Mucosa of stomach (tissue), 1 donor: ENCODE results near the gene CTCF.

ENCODE experiments used
- H3K27me3 ChIP-seq: one replicate; pipeline ENCODE4 v1.7.0; 2013; ENCODE audit warnings: mild to moderate bottlenecking, low read length; ENCODE audit not compliant: control insufficient read depth, insufficient read depth
- H3K36me3 ChIP-seq: one replicate; pipeline ENCODE4 v1.7.0; 2013; ENCODE audit warnings: low read length; ENCODE audit not compliant: control insufficient read depth, insufficient read depth
- H3K4me1 ChIP-seq: one replicate; pipeline ENCODE4 v1.7.0; 2013; ENCODE audit warnings: mild to moderate bottlenecking, low read length; ENCODE audit not compliant: control insufficient read depth, insufficient read depth
- H3K4me3 ChIP-seq: one replicate; pipeline ENCODE4 v1.7.0; 2013; ENCODE audit warnings: low read length
- H3K9ac ChIP-seq: one replicate; pipeline ENCODE4 v1.7.0; 2013; ENCODE audit warnings: mild to moderate bottlenecking, low read length, moderate library complexity
- H3K9me3 ChIP-seq: one replicate; pipeline ENCODE4 v1.7.0; 2013; ENCODE audit warnings: mild to moderate bottlenecking, low read length, moderate library complexity; ENCODE audit not compliant: control insufficient read depth
- donor health status: Pancreatic carcinoma.

CTCF gene

GRCh38 chr16:67636713-67637112 is 74.4 kb downstream of the CTCF start:
- H3K27me3 ChIP-seq, result no peaks in the 10 kb centered on the region
- no peak overlapping the region for H3K9ac ChIP-seq
- H3K9me3 ChIP-seq, result no peaks in the 10 kb centered on the region
- no peak overlapping the region for H3K4me3 ChIP-seq
- H3K36me3 ChIP-seq, result peaks cover 9% of the 10 kb centered on the region
- H3K4me1 ChIP-seq, result peaks cover 3% of the 10 kb centered on the region

DNA sequence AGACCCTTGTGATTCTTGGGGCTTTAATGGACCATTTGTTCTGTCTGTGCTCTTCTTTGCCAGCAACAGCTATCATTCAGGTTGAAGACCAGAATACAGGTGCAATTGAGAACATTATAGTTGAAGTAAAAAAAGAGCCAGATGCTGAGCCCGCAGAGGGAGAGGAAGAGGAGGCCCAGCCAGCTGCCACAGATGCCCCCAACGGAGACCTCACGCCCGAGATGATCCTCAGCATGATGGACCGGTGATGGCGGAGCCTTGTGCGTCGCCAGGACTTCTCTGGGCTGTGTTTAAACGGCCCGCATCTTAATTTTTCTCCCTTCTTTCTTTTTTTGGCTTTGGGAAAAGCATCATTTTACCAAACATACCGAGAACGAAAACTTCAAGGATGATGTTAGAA is 75.3 kb downstream of the CTCF start:
- Histone ChIP-seq H3K4me1 (peaks cover 12% of the 10 kb centered on the region), H3K27me3 (no peaks in the 10 kb centered on the region), H3K4me3 (no peak overlapping the region), H3K36me3 (peaks cover 9% of the 10 kb centered on the region), H3K9me3 (no peaks in the 10 kb centered on the region), H3K9ac (no peak overlapping the region)

- H3K4me1 ChIP-seq, result peaks cover 28% of the 10 kb centered on the region
- H3K27me3 ChIP-seq, result peaks cover 32% of the 10 kb centered on the region
- no peaks in the 10 kb centered on the region for H3K9me3 ChIP-seq
- no peak overlapping the region for H3K9ac ChIP-seq
- H3K36me3 ChIP-seq, result peaks cover 4% of the 10 kb centered on the region
- H3K4me3 ChIP-seq, result no peak overlapping the region
Observed at GRCh38 chr16:67641779-67642708, 79.7 kb downstream of the CTCF start.

GRCh38 chr16:67644038-67644437 is 81.7 kb downstream of the CTCF start:
- no peaks in the 10 kb centered on the region for H3K9me3 ChIP-seq
- no peak overlapping the region for H3K9ac ChIP-seq
- peaks cover 32% of the 10 kb centered on the region for H3K4me1 ChIP-seq
- peaks cover 50% of the 10 kb centered on the region for H3K27me3 ChIP-seq
- H3K4me3 ChIP-seq, result no peak overlapping the region
- no peaks in the 10 kb centered on the region for H3K36me3 ChIP-seq

- Histone ChIP-seq H3K9me3 (no peaks in the 10 kb centered on the region), H3K4me1 (peaks cover 41% of the 10 kb centered on the region), H3K9ac (no peak overlapping the region), H3K27me3 (peaks cover 65% of the 10 kb centered on the region), H3K4me3 (no peak overlapping the region), H3K36me3 (no peaks in the 10 kb centered on the region)
Observed at GRCh38 chr16:67645397-67646121, 83.2 kb downstream of the CTCF start.

DNA sequence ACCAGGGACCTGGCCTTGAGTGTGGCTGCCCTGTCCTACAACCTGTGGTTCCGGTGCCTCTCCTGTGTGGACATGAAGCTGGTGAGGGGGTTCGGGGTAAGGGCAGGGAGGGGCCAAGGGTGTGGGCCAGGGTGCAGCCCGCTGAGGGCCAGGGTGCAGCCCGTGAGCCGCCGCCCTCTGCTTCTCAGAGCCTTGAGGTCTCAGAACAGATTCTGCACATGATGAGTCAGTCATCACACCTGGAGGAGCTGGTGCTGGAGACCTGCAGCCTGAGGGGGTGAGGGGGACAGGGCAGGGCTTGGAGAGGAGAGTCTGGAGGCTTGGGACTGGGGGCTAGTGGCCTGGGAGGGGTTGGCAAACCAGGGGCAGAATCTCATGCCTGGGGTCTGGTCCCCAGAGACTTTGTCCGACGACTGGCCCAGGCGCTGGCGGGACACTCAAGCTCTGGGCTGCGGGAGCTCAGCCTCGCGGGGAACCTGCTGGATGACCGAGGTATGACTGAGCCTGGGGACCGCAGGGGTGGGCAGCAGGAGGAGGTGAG is 84.9 kb downstream of the CTCF start:
- H3K36me3 ChIP-seq, result no peaks in the 10 kb centered on the region
- no peak overlapping the region for H3K4me3 ChIP-seq
- no peaks in the 10 kb centered on the region for H3K9me3 ChIP-seq
- peaks cover 34% of the 10 kb centered on the region for H3K4me1 ChIP-seq
- H3K27me3 ChIP-seq, result peaks cover 82% of the 10 kb centered on the region
- no peak overlapping the region for H3K9ac ChIP-seq

DNA sequence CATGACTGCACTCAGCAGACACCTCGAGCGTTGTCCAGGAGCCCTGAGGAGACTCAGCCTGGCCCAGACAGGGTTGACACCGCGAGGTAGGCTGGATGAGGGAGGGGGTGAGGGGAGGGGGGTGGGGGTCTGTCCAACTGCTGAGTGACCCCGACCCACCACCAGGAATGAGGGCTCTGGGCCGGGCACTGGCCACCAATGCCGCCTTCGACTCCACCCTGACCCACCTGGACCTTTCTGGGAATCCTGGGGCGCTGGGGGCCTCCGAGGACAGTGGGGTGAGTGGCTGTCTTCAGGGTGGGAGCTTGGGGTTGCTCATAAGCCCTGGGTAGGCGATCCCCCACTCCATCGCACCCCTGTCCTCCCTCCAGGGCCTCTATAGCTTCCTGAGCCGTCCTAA is 85.4 kb downstream of the CTCF start:
- Histone ChIP-seq H3K9ac (no peak overlapping the region), H3K27me3 (peaks cover 85% of the 10 kb centered on the region), H3K4me1 (peaks cover 29% of the 10 kb centered on the region), H3K9me3 (no peaks in the 10 kb centered on the region), H3K36me3 (no peaks in the 10 kb centered on the region), H3K4me3 (no peak overlapping the region)

- Histone ChIP-seq H3K27me3 (peaks cover 86% of the 10 kb centered on the region), H3K9me3 (no peaks in the 10 kb centered on the region), H3K4me1 (peaks cover 28% of the 10 kb centered on the region), H3K9ac (no peak overlapping the region), H3K4me3 (no peak overlapping the region), H3K36me3 (no peaks in the 10 kb centered on the region)
Observed at GRCh38 chr16:67648088-67648763, 85.9 kb downstream of the CTCF start.

DNA sequence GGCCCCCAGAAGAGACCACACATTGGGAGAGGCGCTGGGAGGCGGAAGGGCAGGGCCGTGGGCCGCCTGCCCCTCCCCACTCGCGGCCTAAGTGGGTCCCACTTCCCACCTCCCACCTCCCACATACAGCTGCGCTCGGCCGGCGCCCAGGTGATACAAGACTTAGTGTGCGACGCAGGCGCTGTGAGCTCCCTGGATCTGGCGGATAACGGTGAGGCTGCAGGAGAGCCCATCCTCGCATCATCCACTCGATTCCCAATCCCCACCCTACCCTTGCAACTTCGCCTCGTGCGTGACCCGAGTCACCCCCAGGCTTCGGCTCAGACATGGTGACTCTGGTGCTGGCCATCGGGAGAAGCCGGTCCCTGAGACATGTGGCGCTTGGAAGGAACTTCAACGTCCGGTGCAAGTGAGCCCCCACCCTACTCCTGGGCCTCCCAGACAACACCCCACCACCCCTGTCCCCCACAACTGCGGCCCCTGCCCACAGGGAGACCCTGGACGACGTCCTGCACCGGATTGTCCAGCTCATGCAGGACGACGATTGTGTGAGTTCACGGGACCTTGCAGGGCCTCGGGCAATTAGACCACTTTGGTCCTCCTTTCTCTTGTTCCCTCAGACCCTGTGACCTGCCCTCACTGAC is 86.6 kb downstream of the CTCF start:
- Histone ChIP-seq H3K36me3 (no peaks in the 10 kb centered on the region), H3K4me3 (no peak overlapping the region), H3K9ac (no peak overlapping the region), H3K27me3 (peaks cover 93% of the 10 kb centered on the region), H3K9me3 (no peaks in the 10 kb centered on the region), H3K4me1 (peaks cover 31% of the 10 kb centered on the region)

GRCh38 chr16:67649494-67649931 is 87.2 kb downstream of the CTCF start:
- no peak overlapping the region for H3K9ac ChIP-seq
- no peak overlapping the region for H3K4me3 ChIP-seq
- H3K4me1 ChIP-seq, result peaks cover 27% of the 10 kb centered on the region
- H3K9me3 ChIP-seq, result no peaks in the 10 kb centered on the region
- H3K27me3 ChIP-seq, result peaks cover 93% of the 10 kb centered on the region
- no peaks in the 10 kb centered on the region for H3K36me3 ChIP-seq

DNA sequence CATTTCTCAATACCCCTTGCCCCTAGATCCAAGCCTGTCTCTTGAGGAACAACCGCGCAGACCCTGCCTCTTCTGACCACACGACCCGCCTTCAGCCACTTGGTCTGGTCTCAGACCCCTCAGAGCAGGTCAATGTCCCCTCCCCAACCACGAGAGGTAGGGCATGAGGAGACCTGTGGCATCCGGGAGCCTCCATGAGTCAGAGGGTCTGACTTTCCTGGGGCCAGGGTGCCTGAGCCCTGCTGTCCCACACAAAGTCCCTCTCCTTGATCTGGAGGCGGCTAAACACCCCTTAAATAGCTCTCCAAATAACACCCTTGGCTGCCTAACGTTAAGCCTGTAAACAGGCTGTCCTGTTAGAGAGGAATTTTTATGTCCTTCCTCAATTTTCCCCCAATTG is 87.7 kb downstream of the CTCF start:
- Histone ChIP-seq H3K4me3 (no peak overlapping the region), H3K4me1 (peaks cover 25% of the 10 kb centered on the region), H3K9ac (no peak overlapping the region), H3K9me3 (no peaks in the 10 kb centered on the region), H3K27me3 (peaks cover 93% of the 10 kb centered on the region), H3K36me3 (no peaks in the 10 kb centered on the region)
